Gastrocnemius medialis (tissue), 4 donors: ENCODE data around the gene RASGRP4. TPM values are rescaled to one million over a fixed set of nuclear protein-coding genes. Genes with fewer than 3 reads are reported as not detected.

ENCODE experiments used
- ATAC-seq, 2 donors: fragments of 150-250 bp; one replicate each; pipeline ENCODE4 v1.9.1; 2016
- DNase-seq, 2 donors: peaks; one replicate each; pipeline ENCODE4 v3.0.0-alpha.2; 2019
- H3K27ac ChIP-seq, 4 donors: fragments of 200-600 bp; sonication (generic); 1 replicate in 1 of 4; 2 replicates in 3 of 4; pipeline ENCODE4 v1.5.1; 2016 to 2018; ENCODE audit warnings: mild to moderate bottlenecking in 2 of 4, moderate library complexity in 1 of 4
- H3K27me3 ChIP-seq, 3 donors: fragments of 200-600 bp; sonication (generic) in 2 of 3; 1 replicate in 1 of 3; 2 replicates in 2 of 3; pipeline versions ENCODE4 v1.5.1 to v1.6.0; 2016 to 2019; ENCODE audit warnings: mild to moderate bottlenecking in 1 of 3, moderate library complexity in 1 of 3
- H3K36me3 ChIP-seq, 2 donors: fragments of 200-600 bp; sonication (generic) in 1 of 2; one replicate each; pipeline ENCODE4 v1.5.1; 2017 to 2018
- H3K4me1 ChIP-seq, 2 donors: fragments of 200-600 bp; sonication (generic) in 1 of 2; one replicate each; pipeline ENCODE4 v1.5.1; 2016 to 2017; ENCODE audit warnings: mild to moderate bottlenecking in 2 of 2
- H3K4me3 ChIP-seq, 4 donors: fragments of 200-600 bp; sonication (generic) in 3 of 4; 1 replicate in 1 of 4; 2 replicates in 3 of 4; pipeline ENCODE4 v1.5.1; 2016 to 2019; ENCODE audit warnings: mild to moderate bottlenecking in 2 of 4
- H3K9me3 ChIP-seq, 3 donors: fragments of 200-600 bp; sonication (generic) in 2 of 3; 1 replicate in 1 of 3; 2 replicates in 2 of 3; pipeline ENCODE4 v1.5.1; 2016 to 2019
- CTCF ChIP-seq, 5 experiments: fragments of 450-650 bp in 3 of 5; fragments of 200-600 bp in 2 of 5; sonication (generic) in 2 of 5; IDR thresholded peaks in 4 of 5; conservative IDR thresholded peaks in 1 of 5; 1 replicate in 4 of 5; 2 replicates in 1 of 5; pipeline ENCODE4 v1.5.1; 2016 to 2019; ENCODE audit warnings: antibody characterized with exemption in 5 of 5, mild to moderate bottlenecking in 3 of 5, moderate library complexity in 3 of 5
- POLR2A ChIP-seq, 2 donors: fragments of 450-650 bp; IDR thresholded peaks; one replicate each; pipeline ENCODE4 v1.6.1; 2017; ENCODE audit warnings: antibody characterized with exemption in 2 of 2, mild to moderate bottlenecking in 2 of 2, moderate library complexity in 2 of 2
- in situ Hi-C, 4 donors: fragments of 200-750 bp; cut with MboI; loops; one replicate each; pipeline versions ENCODE4 v1.15.0 to v1.8.0; 2017; ENCODE audit warnings: low sequenced_read_pairs in 4 of 4
- intact Hi-C: fragments of 100-400 bp; cut with DNase I; formaldehyde crosslinking; loops from one replicate; pipeline ENCODE4 v1.15.1; 2023; ENCODE audit warnings: low total_unique reads
- total RNA-seq, 4 donors: library from RNA; depleted of rRNA; stranded (reverse); fragments of >200 nt; gene quantifications; one replicate each; pipeline versions ENCODE4 v1.1.0 to v1.2.3, GENCODE V29; 2016

The RASGRP4 gene
- total RNA-seq, 4 donors from 2014 or later, result 0.61 to 2.2 (median 0.94) TPM

- no peaks in the 10 kb centered on the region for H3K9me3 ChIP-seq
- in situ Hi-C loops, result no loop called here
Observed at GRCh38 chr19:38417544-38418506, 8.2 kb downstream of the RASGRP4 start.

GRCh38 chr19:38417146-38417543 is 8.9 kb downstream of the RASGRP4 start:
- ATAC-seq (no peak), DNase-seq (no peak)
- TF ChIP-seq CTCF (IDR thresholded peaks at IDR 0.05 in 4 of 5, conservative IDR thresholded peaks at IDR 0.05 in 1 of 5) (no peak), POLR2A (IDR thresholded peaks at IDR 0.05) (no peak)
- H3K9me3 ChIP-seq, result no peaks in the 10 kb centered on the region
- in situ Hi-C loops, result no loop called here
- H3K36me3 ChIP-seq, result no peaks in the 10 kb centered on the region
- no peaks in the 10 kb centered on the region for H3K27me3 ChIP-seq
- no peaks in the 10 kb centered on the region for H3K4me1 ChIP-seq
- no peak overlapping the region for H3K4me3 ChIP-seq
- no peak overlapping the region for H3K27ac ChIP-seq
- intact Hi-C loops, result no loop called here

More at GRCh38 chr19:38417544-38418506, 8.2 kb downstream of the RASGRP4 start:
- Histone ChIP-seq H3K4me1 (no peaks in the 10 kb centered on the region), H3K4me3 (peak overlapping the region in 3 of 4 donors; percentile 40 to 42 (median 40)), H3K27me3 (no peaks in the 10 kb centered on the region), H3K27ac (no peak overlapping the region), H3K36me3 (no peaks in the 10 kb centered on the region)
- TF ChIP-seq CTCF (IDR thresholded peaks at IDR 0.05 in 4 of 5, conservative IDR thresholded peaks at IDR 0.05 in 1 of 5), result no peak
- no peak for TF ChIP-seq POLR2A (IDR thresholded peaks at IDR 0.05)
- peak in 1 of 2 donors; percentile 64 for ATAC-seq
- intact Hi-C loops, result no loop called here
- DNase-seq, result peak in 1 of 2 donors; percentile 45

DNA sequence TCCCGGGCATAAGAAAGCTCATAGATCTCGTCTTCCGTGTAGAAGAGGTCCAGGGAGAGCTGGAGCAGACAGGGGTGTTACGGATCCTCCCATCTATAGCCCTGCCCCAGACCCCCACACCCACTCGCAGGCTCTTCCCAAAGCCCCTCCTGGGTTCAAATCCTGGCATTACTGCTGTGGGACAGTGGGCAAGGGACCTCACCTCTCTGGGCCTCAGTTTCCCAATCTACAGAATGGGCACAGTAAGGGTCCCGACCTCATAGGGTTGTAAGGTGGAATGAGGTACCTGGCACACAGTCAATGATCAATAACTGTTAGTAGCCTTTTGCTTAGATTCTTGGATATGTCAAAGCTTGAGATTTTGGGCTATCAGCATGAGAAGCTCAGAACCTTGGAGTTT is 12.6 kb downstream of the RASGRP4 start:
- ATAC-seq, result no peak
- TF ChIP-seq CTCF (IDR thresholded peaks at IDR 0.05 in 4 of 5, conservative IDR thresholded peaks at IDR 0.05 in 1 of 5), result no peak
- no peak for TF ChIP-seq POLR2A (IDR thresholded peaks at IDR 0.05)

DNA sequence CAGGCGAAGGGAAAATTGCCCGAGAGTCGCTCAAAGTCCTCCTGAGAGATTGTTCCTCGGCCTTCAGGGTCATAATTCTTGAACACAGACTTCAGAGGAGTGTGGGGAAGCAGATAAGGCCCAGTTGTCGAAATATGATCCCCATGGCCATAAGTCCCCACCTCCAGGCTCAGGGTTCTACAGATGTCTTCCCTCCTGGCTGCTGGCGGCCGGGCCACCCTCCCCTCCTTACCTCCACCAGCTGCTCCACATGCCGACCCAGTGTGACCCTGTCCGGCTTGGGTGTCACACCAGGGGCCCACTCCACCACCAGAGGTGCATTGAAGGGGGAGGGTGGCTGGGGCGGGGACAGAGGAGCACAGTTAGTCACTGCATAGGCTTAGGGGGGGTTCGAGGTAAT is 13.1 kb downstream of the RASGRP4 start:
- ATAC-seq (no peak), DNase-seq (no peak)
- intact Hi-C loops (no loop called here), in situ Hi-C loops (no loop called here)
- H3K27me3 ChIP-seq, result no peaks in the 10 kb centered on the region
- H3K4me3 ChIP-seq, result no peak overlapping the region
- TF ChIP-seq POLR2A (IDR thresholded peaks at IDR 0.05), result no peak
- no peak for TF ChIP-seq CTCF (IDR thresholded peaks at IDR 0.05 in 4 of 5, conservative IDR thresholded peaks at IDR 0.05 in 1 of 5)
- H3K27ac ChIP-seq, result no peak overlapping the region
- H3K36me3 ChIP-seq, result no peaks in the 10 kb centered on the region
- no peaks in the 10 kb centered on the region for H3K4me1 ChIP-seq
- no peaks in the 10 kb centered on the region for H3K9me3 ChIP-seq

More for the DNA sequence above, 12.6 kb downstream of the RASGRP4 start:
- H3K27ac ChIP-seq, result no peak overlapping the region
- H3K4me3 ChIP-seq, result no peak overlapping the region
- intact Hi-C loops, result no loop called here
- no peaks in the 10 kb centered on the region for H3K9me3 ChIP-seq
- in situ Hi-C loops, result no loop called here
- H3K27me3 ChIP-seq, result no peaks in the 10 kb centered on the region
- H3K36me3 ChIP-seq, result no peaks in the 10 kb centered on the region
- DNase-seq, result no peak
- H3K4me1 ChIP-seq, result no peaks in the 10 kb centered on the region
